Measurements from ENCODE around the gene PLA2G2F. TPM values are rescaled to one million over a fixed set of nuclear protein-coding genes. Genes with fewer than 3 reads are reported as not detected.
A peak's percentile ranks its signal among the peaks of the same experiment; 100 is the strongest.

Gene PLA2G2F
- total and polyA plus RNA-seq, 9 of the 15 experiments (the other 6 are each of a cell fraction or from before 2014, with no cell fraction given), result not detected

- no peak for TF ChIP-seq ZNF398 (CRISPR knock-in tag; IDR thresholded peaks at IDR 0.05)
- TF ChIP-seq STAT5B (CRISPR knock-in tag; IDR thresholded peaks at IDR 0.05), result no peak
- TF ChIP-seq TAF1 (IDR thresholded peaks at IDR 0.05; ENCODE audit: control insufficient read depth, extremely low read depth, insufficient read depth, low read length, severe bottlenecking), result peak; percentile 28
- TF ChIP-seq RNF2 (IDR thresholded peaks at IDR 0.05), result peak; percentile 46; the same call in 1 of the 2 replicates
- no peak for TF ChIP-seq TOE1 (IDR thresholded peaks at IDR 0.05; ENCODE audit: borderline replicate concordance)
- no peak for TF ChIP-seq TOE1 (CRISPR knock-in tag; IDR thresholded peaks at IDR 0.05; ENCODE audit: borderline replicate concordance, low read depth)
- TF ChIP-seq ARID1B (IDR thresholded peaks at IDR 0.05), result peak; percentile 74
- 0 out of 2 replicates have a peak, but pooled peaks have one; percentile 37 for TF ChIP-seq SMARCA5 (IDR thresholded peaks at IDR 0.05)
- TF ChIP-seq POLR3G (IDR thresholded peaks at IDR 0.05; ENCODE audit: extremely low read depth, insufficient read length, insufficient replicate concordance), result no peak
- TF ChIP-seq ZC3H4 (CRISPR knock-in tag; IDR thresholded peaks at IDR 0.05; ENCODE audit: borderline replicate concordance), result no peak
- no peak for TF ChIP-seq TBL1XR1 (IDR thresholded peaks at IDR 0.05; ENCODE audit: low read length in 2 of 2)
- no peak for TF ChIP-seq SMARCC2 (IDR thresholded peaks at IDR 0.05; ENCODE audit: low read depth)
- peak; percentile 98 for TF ChIP-seq CTBP1 (IDR thresholded peaks at IDR 0.05; ENCODE audit: borderline replicate concordance)
- no peak for TF ChIP-seq KDM5B (IDR thresholded peaks at IDR 0.05; ENCODE audit: insufficient replicate concordance, low read depth, low read length)
- peak; percentile 59; the same call in 1 of the 2 replicates for TF ChIP-seq ZNF512 (tag; IDR thresholded peaks at IDR 0.05)
- TF ChIP-seq SMAD4 (CRISPR knock-in tag; conservative IDR thresholded peaks at IDR 0.05), result peak; percentile 75; the same call in 1 of the 2 replicates
- 0 out of 2 replicates have a peak, but pooled peaks have one; percentile 22 for TF ChIP-seq KLF6 (CRISPR knock-in tag; IDR thresholded peaks at IDR 0.05; ENCODE audit: borderline replicate concordance)
- no peak for TF ChIP-seq ZNF518B (CRISPR knock-in tag; IDR thresholded peaks at IDR 0.05)
- TF ChIP-seq CTCF (IDR thresholded peaks at IDR 0.05 in 2 of 3, conservative IDR thresholded peaks at IDR 0.05 in 1 of 3; ENCODE audit: insufficient read depth in 2 of 3, low read depth in 1 of 3, low read length in 3 of 3), result 0 out of 6 replicates have a peak, but pooled peaks of 1 of the 3 experiments have one; percentile 1
Measured at GRCh38 chr1:20197329-20197791, 58.2 kb downstream of the PLA2G2F start (continued).

All from K562 (cell line).